Peyer's patch (tissue), 4 donors: ENCODE data around the gene HSD17B12. TPM values are rescaled to one million over a fixed set of nuclear protein-coding genes. Genes with fewer than 3 reads are reported as not detected.
A peak's percentile ranks its signal among the peaks of the same experiment; 100 is the strongest.

Source experiments
- DNase-seq, 3 donors: peaks; one replicate each; pipeline ENCODE4 v3.0.0-alpha.2; 2017 to 2019
- H3K27ac ChIP-seq, 4 donors: fragments of 200-600 bp; sonication (generic); one replicate each; pipeline ENCODE4 v1.5.1; 2016 to 2019
- H3K27me3 ChIP-seq, 2 donors: fragments of 200-600 bp; sonication (generic); one replicate each; pipeline ENCODE4 v1.5.1; 2019
- H3K36me3 ChIP-seq, 3 donors: fragments of 200-600 bp; sonication (generic); one replicate each; pipeline ENCODE4 v1.5.1; 2016 to 2019
- H3K4me1 ChIP-seq, 4 donors: fragments of 200-600 bp; sonication (generic); one replicate each; pipeline ENCODE4 v1.5.1; 2016 to 2019
- H3K4me3 ChIP-seq, 4 donors: fragments of 200-600 bp; sonication (generic); 1 replicate in 3 of 4; 2 replicates in 1 of 4; pipeline ENCODE4 v1.5.1; 2016 to 2019; ENCODE audit warnings: mild to moderate bottlenecking in 1 of 4
- H3K9me3 ChIP-seq, 4 donors: fragments of 200-600 bp; sonication (generic); one replicate each; pipeline ENCODE4 v1.5.1; 2016 to 2019; ENCODE audit warnings: mild to moderate bottlenecking in 1 of 4
- CTCF ChIP-seq, 6 experiments: fragments of 450-650 bp in 4 of 6; fragments of 200-600 bp in 2 of 6; sonication (generic) in 1 of 6; IDR thresholded peaks; one replicate each; pipeline ENCODE4 v1.5.1; 2017 to 2019; ENCODE audit warnings: antibody characterized with exemption in 6 of 6, mild to moderate bottlenecking in 3 of 6, moderate library complexity in 1 of 6
- POLR2A ChIP-seq, 2 donors: fragments of 450-650 bp; IDR thresholded peaks; one replicate each; pipeline ENCODE4 v1.5.1; 2017; ENCODE audit warnings: antibody characterized with exemption in 2 of 2, mild to moderate bottlenecking in 2 of 2, moderate library complexity in 2 of 2
- total RNA-seq, 4 donors: library from RNA; depleted of rRNA; stranded (reverse); fragments of >200 nt; gene quantifications; one replicate each; pipeline ENCODE4 v1.1.0, GENCODE V29; 2016

Gene HSD17B12
- total RNA-seq, 4 donors from 2014 or later = 12.4 to 69.0 (median 59.4) TPM

GRCh38 chr11:43874738-43875137 is 194.2 kb downstream of the HSD17B12 start:
- no peaks in the 10 kb centered on the region for H3K27me3 ChIP-seq
- no peaks in the 10 kb centered on the region for H3K4me1 ChIP-seq
- H3K36me3 ChIP-seq = no peaks in the 10 kb centered on the region
- no peaks in the 10 kb centered on the region for H3K9me3 ChIP-seq
- no peak for DNase-seq
- TF ChIP-seq POLR2A (IDR thresholded peaks at IDR 0.05) (no peak), CTCF (IDR thresholded peaks at IDR 0.05) (no peak)
- no peak overlapping the region for H3K4me3 ChIP-seq
- H3K27ac ChIP-seq = no peak overlapping the region

GRCh38 chr11:43879789-43880639 is 199.5 kb downstream of the HSD17B12 start:
- peaks cover 0 to 11% (median 2%) of the 10 kb centered on the region in 4 donors for H3K4me1 ChIP-seq
- TF ChIP-seq CTCF (IDR thresholded peaks at IDR 0.05) (no peak), POLR2A (IDR thresholded peaks at IDR 0.05) (no peak)
- peaks cover 0 to 25% (median 0%) of the 10 kb centered on the region in 3 donors for H3K36me3 ChIP-seq
- no peaks in the 10 kb centered on the region for H3K27me3 ChIP-seq
- peak overlapping the region; percentile 67 to 81 (median 78) for H3K4me3 ChIP-seq
- H3K27ac ChIP-seq = peak overlapping the region in 3 of 4 donors; percentile 58 to 70 (median 64)
- no peaks in the 10 kb centered on the region for H3K9me3 ChIP-seq
- no peak for DNase-seq

GRCh38 chr11:43880640-43881159 is 200.2 kb downstream of the HSD17B12 start, which contains the start of gene ALKBH3:
TSS of gene ALKBH3 (plus strand) at chr11:43880831. CDS start at chr11:43882653, 1,822 bp downstream.
- peak within 1 kb of the TSS; percentile 67 to 81 (median 78) for H3K4me3 ChIP-seq
- peak; percentile 86 to 96 (median 92) for DNase-seq
- H3K27me3 ChIP-seq = no peaks in the 10 kb centered on the region
- TF ChIP-seq CTCF (IDR thresholded peaks at IDR 0.05) (peak in 2 of 6 experiments; percentile 14 to 23), POLR2A (IDR thresholded peaks at IDR 0.05) (peak in 1 of 2 donors; percentile 43)
- H3K9me3 ChIP-seq = no peaks in the 10 kb centered on the region
- H3K4me1 ChIP-seq = peaks cover 0 to 11% (median 2%) of the 10 kb centered on the region in 4 donors
- H3K27ac ChIP-seq = peak within 1 kb of the TSS; percentile 13 to 70 (median 61)
- peaks cover 0 to 32% (median 0%) of the 10 kb centered on the region in 3 donors for H3K36me3 ChIP-seq

GRCh38 chr11:43892851-43893250 is 212.3 kb downstream of the HSD17B12 start:
- no peaks in the 10 kb centered on the region for H3K9me3 ChIP-seq
- H3K4me1 ChIP-seq = no peaks in the 10 kb centered on the region
- no peak for DNase-seq
- H3K27me3 ChIP-seq = no peaks in the 10 kb centered on the region
- peaks cover 0 to 78% (median 0%) of the 10 kb centered on the region in 3 donors for H3K36me3 ChIP-seq
- TF ChIP-seq POLR2A (IDR thresholded peaks at IDR 0.05) (no peak), CTCF (IDR thresholded peaks at IDR 0.05) (no peak)
- H3K27ac ChIP-seq = no peak overlapping the region
- H3K4me3 ChIP-seq = no peak overlapping the region

- Histone ChIP-seq H3K4me1 (no peaks in the 10 kb centered on the region), H3K27me3 (no peaks in the 10 kb centered on the region), H3K9me3 (no peaks in the 10 kb centered on the region), H3K27ac (no peak overlapping the region), H3K4me3 (no peak overlapping the region), H3K36me3 (peaks cover 0 to 87% (median 0%) of the 10 kb centered on the region in 3 donors)
- TF ChIP-seq CTCF (IDR thresholded peaks at IDR 0.05) (no peak), POLR2A (IDR thresholded peaks at IDR 0.05) (no peak)
- no peak for DNase-seq
These were observed 214.0 kb downstream of the HSD17B12 start for GRCh38 chr11:43894546-43894945.
